ENCODE results near the gene MTR.

The MTR gene

GRCh38 chr1:236890152-236891056 lies 95.3 kb downstream of the MTR start:
- TF ChIP-seq, protein P1, sequence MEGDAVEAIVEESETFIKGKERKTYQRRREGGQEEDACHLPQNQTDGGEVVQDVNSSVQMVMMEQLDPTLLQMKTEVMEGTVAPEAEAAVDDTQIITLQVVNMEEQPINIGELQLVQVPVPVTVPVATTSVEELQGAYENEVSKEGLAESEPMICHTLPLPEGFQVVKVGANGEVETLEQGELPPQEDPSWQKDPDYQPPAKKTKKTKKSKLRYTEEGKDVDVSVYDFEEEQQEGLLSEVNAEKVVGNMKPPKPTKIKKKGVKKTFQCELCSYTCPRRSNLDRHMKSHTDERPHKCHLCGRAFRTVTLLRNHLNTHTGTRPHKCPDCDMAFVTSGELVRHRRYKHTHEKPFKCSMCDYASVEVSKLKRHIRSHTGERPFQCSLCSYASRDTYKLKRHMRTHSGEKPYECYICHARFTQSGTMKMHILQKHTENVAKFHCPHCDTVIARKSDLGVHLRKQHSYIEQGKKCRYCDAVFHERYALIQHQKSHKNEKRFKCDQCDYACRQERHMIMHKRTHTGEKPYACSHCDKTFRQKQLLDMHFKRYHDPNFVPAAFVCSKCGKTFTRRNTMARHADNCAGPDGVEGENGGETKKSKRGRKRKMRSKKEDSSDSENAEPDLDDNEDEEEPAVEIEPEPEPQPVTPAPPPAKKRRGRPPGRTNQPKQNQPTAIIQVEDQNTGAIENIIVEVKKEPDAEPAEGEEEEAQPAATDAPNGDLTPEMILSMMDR (IDR thresholded peaks at IDR 0.05), result no peak

- TF ChIP-seq, protein P1 (IDR thresholded peaks at IDR 0.05), result no peak
Measured at GRCh38 chr1:236893626-236894545, 98.8 kb downstream of the MTR start.

- TF ChIP-seq, protein P1 (IDR thresholded peaks at IDR 0.05), result no peak
Measured at GRCh38 chr1:236895665-236896387, 100.7 kb downstream of the MTR start.

- TF ChIP-seq, protein P1 (IDR thresholded peaks at IDR 0.05), result no peak
Measured at GRCh38 chr1:236896716-236897115, 101.6 kb downstream of the MTR start.

DNA sequence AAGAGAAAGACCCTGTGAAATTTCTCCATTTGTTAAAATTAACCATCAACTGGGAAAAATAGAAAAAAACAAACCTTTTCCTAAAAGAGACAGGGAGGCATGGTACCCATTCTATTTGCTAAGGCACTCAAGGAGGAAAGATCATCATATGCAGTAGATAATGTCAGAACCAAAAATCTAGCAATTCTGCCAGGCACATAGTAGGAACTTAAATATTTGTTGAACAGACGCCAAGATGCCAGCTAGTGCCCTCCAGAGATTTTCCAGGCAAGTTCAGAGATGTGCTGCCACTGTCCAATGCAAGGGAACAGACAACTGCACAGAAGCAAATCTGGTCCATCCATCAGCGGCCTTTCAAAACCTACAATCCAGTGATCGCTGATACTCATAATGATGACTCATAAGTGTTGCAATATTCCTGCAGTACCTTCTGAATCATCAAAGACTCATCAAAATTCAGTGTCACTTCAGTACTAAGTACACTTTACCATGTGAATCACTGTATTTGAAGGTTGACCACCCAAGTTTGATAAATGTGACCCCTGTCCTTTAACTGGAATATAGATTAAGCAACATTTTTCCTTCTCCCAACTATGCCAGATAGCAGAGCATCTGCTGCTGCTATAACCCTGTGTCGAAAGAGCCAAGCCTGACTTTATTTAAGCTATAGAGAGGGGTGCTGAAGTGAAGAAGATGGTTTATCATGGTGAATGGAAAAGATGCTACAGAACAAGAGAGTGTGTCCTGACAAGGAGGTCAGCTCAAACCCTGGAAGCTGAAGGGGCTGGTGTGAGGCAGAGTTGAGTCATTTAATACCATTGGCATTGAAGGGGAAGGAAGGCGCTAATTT lies 110.0 kb downstream of the MTR start:
- TF ChIP-seq, protein P1 (IDR thresholded peaks at IDR 0.05), result no peak

GRCh38 chr1:236907205-236907604 lies 112.1 kb downstream of the MTR start:
- TF ChIP-seq, protein P1 (IDR thresholded peaks at IDR 0.05), result no peak
